Endothelial cell of umbilical vein (primary cell): ENCODE data around the gene SLC17A9. TPM values are rescaled to one million over a fixed set of nuclear protein-coding genes. Genes with fewer than 3 reads are reported as not detected.

ENCODE experiments used
- BruUV-seq: library from RNA; stranded (reverse); fragments of 400-500 nt; replicated peaks from 2 replicates; lab custom pipeline; 2021; lab: Mats Ljungman, UMichigan
- CTCF ChIA-PET: fragments of 300-600, 350-600 bp; sonication (Branson Sonifier 250); formaldehyde crosslinking; loops from one replicate; lab custom pipeline; 2021; ENCODE audit warnings: antibody characterized with exemption, inconsistent platforms; lab: Charles Lee
- POLR2A ChIA-PET: fragments of 300-600, 350-600 bp; sonication (Branson Sonifier 250); formaldehyde crosslinking; loops from one replicate; lab custom pipeline; 2021; ENCODE audit warnings: antibody characterized with exemption, inconsistent platforms; lab: Charles Lee
- DNase-seq: peaks from one replicate; pipeline ENCODE4 v3.0.0-alpha.2; 2011; ENCODE audit warnings: low read depth, low spot score
- FAIRE-seq: peaks from 2 replicates; lab custom pipeline; 2011; peaks lifted over from hg19 to GRCh38; lab: Jason Lieb, UNC
- H2AFZ ChIP-seq: 2 replicates; pipeline ENCODE4 v1.6.0; 2012; ENCODE audit warnings: low read depth, low read length, control low read depth, inconsistent platforms
- H3K27ac ChIP-seq: 2 replicates; pipeline ENCODE4 v1.5.1; 2011; ENCODE audit warnings: low read depth, mild to moderate bottlenecking, control low read depth, low read length, moderate library complexity; ENCODE audit not compliant: insufficient read depth
- H3K27me3 ChIP-seq, 2 experiments: 2 replicates each; pipeline versions ENCODE4 v1.6.0 to v1.6.1; 2011; ENCODE audit warnings: low read length in 2 of 2, mixed read lengths in 1 of 2; ENCODE audit not compliant: control insufficient read depth in 2 of 2, insufficient read depth in 2 of 2
- H3K36me3 ChIP-seq, 2 experiments: 2 replicates in 1 of 2; 3 replicates in 1 of 2; pipeline ENCODE4 v1.5.1; 2011; ENCODE audit warnings: low read length in 2 of 2, mild to moderate bottlenecking in 1 of 2, moderate library complexity in 1 of 2; ENCODE audit not compliant: control insufficient read depth in 2 of 2, insufficient read depth in 2 of 2; ENCODE audit errors: extremely low read depth in 1 of 2
- H3K4me1 ChIP-seq: 3 replicates; pipeline ENCODE4 v1.5.1; 2011; ENCODE audit warnings: mild to moderate bottlenecking, low read length; ENCODE audit not compliant: control insufficient read depth, insufficient read depth; ENCODE audit errors: extremely low read depth
- H3K4me2 ChIP-seq: 2 replicates; pipeline ENCODE4 v1.6.1; 2011; ENCODE audit warnings: low read length, control low read depth, mixed read lengths; ENCODE audit not compliant: insufficient read depth
- H3K4me3 ChIP-seq, 3 experiments: fragments of 200-600 bp in 1 of 3; sonication (generic), shearing (Covaris generic) in 1 of 3; replicated peaks in 1 of 3; 2 replicates each; pipeline ENCODE4 v1.5.1; 2011 to 2016; ENCODE audit warnings: control low read depth in 3 of 3, low read length in 3 of 3, mild to moderate bottlenecking in 2 of 3, inconsistent platforms in 1 of 3, low read depth in 1 of 3, moderate library complexity in 1 of 3; ENCODE audit not compliant: insufficient read depth in 1 of 3
- H3K79me2 ChIP-seq: 2 replicates; pipeline ENCODE4 v1.6.0; 2012; ENCODE audit warnings: low read length, inconsistent platforms; ENCODE audit not compliant: control insufficient read depth, insufficient read depth
- H3K9ac ChIP-seq: replicated peaks from 2 replicates; pipeline ENCODE3; 2011; ENCODE audit warnings: low read length, control low read depth; ENCODE audit not compliant: insufficient read depth; ENCODE audit errors: extremely low read depth
- H3K9me1 ChIP-seq: replicated peaks from 3 replicates; pipeline ENCODE4 v1.6.0; 2011; ENCODE audit warnings: mild to moderate bottlenecking, low read length; ENCODE audit not compliant: control insufficient read depth, insufficient read depth; ENCODE audit errors: extremely low read depth
- H3K9me3 ChIP-seq: replicated peaks from 2 replicates; pipeline ENCODE4 v1.5.1; 2012; ENCODE audit warnings: low read length, inconsistent platforms; ENCODE audit not compliant: control insufficient read depth, insufficient read depth
- H4K20me1 ChIP-seq: replicated peaks from 2 replicates; pipeline ENCODE3; 2011; ENCODE audit warnings: mild to moderate bottlenecking, low read length; ENCODE audit not compliant: control insufficient read depth, insufficient read depth; ENCODE audit errors: extremely low read depth
- CTCF ChIP-seq, 2 donors: IDR thresholded peaks; 1 replicate in 1 of 2; 2 replicates in 1 of 2; pipeline ENCODE4 v1.5.1; 2011; ENCODE audit warnings: low read length in 2 of 2, mild to moderate bottlenecking in 2 of 2, moderate library complexity in 2 of 2, control low read depth in 1 of 2, inconsistent platforms in 1 of 2, low read depth in 1 of 2; ENCODE audit not compliant: insufficient read depth in 1 of 2; ENCODE audit errors: extremely low read depth in 1 of 2
- EZH2 ChIP-seq: IDR thresholded peaks from 2 replicates; pipeline ENCODE4 v1.6.1; 2012; ENCODE audit warnings: borderline replicate concordance, low read depth, mild to moderate bottlenecking, moderate library complexity, low read length, inconsistent platforms; ENCODE audit not compliant: severe bottlenecking
- FOS ChIP-seq: IDR thresholded peaks from 2 replicates; pipeline ENCODE4 v1.6.1; 2011; ENCODE audit warnings: mild to moderate bottlenecking, low read length, moderate library complexity, borderline replicate concordance; ENCODE audit not compliant: insufficient read depth
- GATA2 ChIP-seq: IDR thresholded peaks from 2 replicates; pipeline ENCODE4 v1.7.0; 2011; ENCODE audit warnings: low read depth, mild to moderate bottlenecking, moderate library complexity, mixed read lengths, low read length; ENCODE audit not compliant: insufficient read length, insufficient read depth
- JUN ChIP-seq: IDR thresholded peaks from 2 replicates; pipeline ENCODE4 v1.6.1; 2011; ENCODE audit warnings: borderline replicate concordance, low read depth; ENCODE audit not compliant: insufficient read length, insufficient read depth
- MYC ChIP-seq: IDR thresholded peaks from one replicate; pipeline ENCODE4 v1.6.1; 2011; ENCODE audit warnings: mild to moderate bottlenecking, low read depth, low read length
- POLR2A ChIP-seq: IDR thresholded peaks from 2 replicates; pipeline ENCODE4 v1.6.1; 2012; ENCODE audit warnings: low read depth, mild to moderate bottlenecking, control low read depth, low read length
- POLR2AphosphoS5 ChIP-seq: IDR thresholded peaks from 2 replicates; pipeline ENCODE4 v1.6.1; 2012; ENCODE audit warnings: low read depth, mild to moderate bottlenecking, control low read depth, low read length, moderate library complexity; ENCODE audit not compliant: insufficient read depth
- dilution Hi-C: fragments of 300-500 bp; cut with MboI; formaldehyde crosslinking; loops from one replicate; pipeline ENCODE4 v1.15.0; 2019; ENCODE audit warnings: low sequenced_read_pairs; ENCODE audit not compliant: extremely low pct_ligation_motif_present
- intact Hi-C: fragments of 100-400 bp; cut with micrococcal nuclease; formaldehyde crosslinking; loops from one replicate; pipeline ENCODE4 v1.10.0; 2022
- polyA plus RNA-seq, 4 experiments: library from polyadenylated mRNA; depleted of rRNA in 3 of 4; stranded (reverse) in 3 of 4; unstranded in 1 of 4; fragments of >200 nt; gene quantifications; 2 replicates each; pipeline versions ENCODE4 v1.2.1 to v1.2.3, GENCODE V29; 2011 to 2012; ENCODE audit warnings: missing spikeins in 1 of 4
- total RNA-seq: library from RNA; stranded (reverse); gene quantifications from 2 replicates; pipeline ENCODE4 v1.2.3, GENCODE V29; 2021
- TF ChIP-seq, protein P1 (sequence below): IDR thresholded peaks from 2 replicates; pipeline ENCODE4 v1.6.1; 2011; ENCODE audit not compliant: insufficient read depth, insufficient read length

Gene SLC17A9
- total and polyA plus RNA-seq, 2 donors (not counting 3 experiments of a cell fraction or from before 2014, with no cell fraction given), result 38.2 to 44.5 TPM

DNA sequence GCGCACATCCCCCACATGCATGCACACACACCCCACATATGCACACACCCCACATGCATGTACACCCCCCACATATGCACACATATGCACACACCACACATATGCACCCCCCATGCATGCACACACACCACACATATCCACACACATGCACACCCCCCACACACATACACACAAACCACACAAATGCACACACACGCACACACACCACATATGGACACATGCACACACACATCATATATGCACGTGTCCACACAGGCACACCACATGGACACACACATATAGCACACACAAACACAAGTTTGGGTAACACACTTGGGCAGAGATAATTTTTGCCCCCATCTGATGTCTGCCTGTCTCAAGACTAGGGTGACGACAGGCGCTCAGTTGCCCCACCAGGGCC, 45.9 kb downstream of the SLC17A9 start:
- TF ChIP-seq CTCF (IDR thresholded peaks at IDR 0.05; ENCODE audit: extremely low read depth in 1 of 2, insufficient read depth in 1 of 2, low read depth in 1 of 2, low read length in 2 of 2) (no peak), GATA2 (no peak), EZH2 (no peak), MYC (no peak), POLR2A (no peak), JUN (no peak), FOS (no peak), POLR2AphosphoS5 (no peak)
- TF ChIP-seq, protein P1, sequence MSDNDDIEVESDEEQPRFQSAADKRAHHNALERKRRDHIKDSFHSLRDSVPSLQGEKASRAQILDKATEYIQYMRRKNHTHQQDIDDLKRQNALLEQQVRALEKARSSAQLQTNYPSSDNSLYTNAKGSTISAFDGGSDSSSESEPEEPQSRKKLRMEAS, result no peak
- FAIRE-seq (no peak), DNase-seq (no peak)
- H3K27ac ChIP-seq, result no peak overlapping the region
- peaks cover 22 to 25% of the 10 kb centered on the region in 2 experiments for H3K27me3 ChIP-seq
- no peak overlapping the region for H2AFZ ChIP-seq
- no peaks in the 10 kb centered on the region for H4K20me1 ChIP-seq
- H3K9ac ChIP-seq, result no peak overlapping the region
- no TSS peak for BruUV-seq
- ChIA-PET CTCF (interaction anchor here (1.2 kb wide), 1 partner anchor 10 kb away, joined by 4 read pairs; no protein-coding TSS in a partner anchor), POLR2A (no interaction called here)
- no peak overlapping the region for H3K4me3 ChIP-seq
- no peaks in the 10 kb centered on the region for H3K9me1 ChIP-seq
- no peaks in the 10 kb centered on the region for H3K79me2 ChIP-seq
- no peak overlapping the region for H3K4me2 ChIP-seq
- H3K9me3 ChIP-seq, result no peaks in the 10 kb centered on the region
- no peaks in the 10 kb centered on the region for H3K4me1 ChIP-seq
- intact Hi-C loops (no loop called here), dilution Hi-C loops (no loop called here)
- H3K36me3 ChIP-seq, result no peaks in the 10 kb centered on the region
